HG03565 (cell line): ENCODE measurements around the gene KBTBD13.

Experiments used
- ATAC-seq: cut with Tn5 transposase; IDR thresholded peaks from one replicate; pipeline ENCODE4 v1.9.1; 2021; ENCODE audit warnings: mild to moderate bottlenecking, moderate library complexity; ENCODE audit not compliant: unreplicated experiment

KBTBD13 gene

DNA sequence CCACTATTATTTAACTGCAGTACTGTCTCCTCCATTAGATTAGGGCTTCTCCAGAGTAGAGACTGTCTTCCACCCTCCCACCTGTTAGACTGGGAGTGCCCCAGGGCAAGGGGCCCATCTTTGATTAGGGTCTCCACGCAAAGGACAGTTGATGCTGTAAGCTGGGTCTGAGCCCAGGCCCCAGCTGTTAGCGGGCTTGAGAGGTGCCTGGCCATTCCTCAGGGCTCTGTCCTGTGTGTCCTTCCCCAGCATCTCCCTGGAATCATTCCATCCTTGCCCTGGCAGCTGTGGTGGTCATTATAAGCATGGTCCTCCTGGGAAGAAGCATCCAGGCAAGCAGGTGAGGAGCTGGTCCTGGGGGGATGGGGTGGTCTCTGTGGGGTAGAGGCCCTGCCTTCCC, 25.3 kb upstream of the KBTBD13 start:
- no peak for ATAC-seq

DNA sequence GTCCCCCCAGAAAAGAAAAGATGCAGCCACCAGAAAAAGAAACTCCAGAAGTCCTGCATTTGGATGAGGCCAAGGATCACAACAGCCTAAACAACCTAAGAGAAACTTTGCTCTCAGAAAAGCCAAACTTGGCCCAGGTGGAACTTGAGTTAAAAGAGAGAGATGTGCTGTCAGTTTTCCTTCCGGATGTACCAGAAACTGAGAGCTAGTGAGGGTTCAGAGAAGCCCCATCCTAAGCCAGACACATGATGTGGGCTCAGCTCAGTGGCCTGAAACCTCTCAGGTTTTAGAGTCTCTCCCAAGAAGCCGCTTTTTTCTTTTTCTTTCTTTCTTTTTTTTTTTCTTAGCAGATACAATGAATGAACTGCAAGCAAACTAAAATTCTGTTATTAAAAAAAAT, 23.6 kb upstream of the KBTBD13 start:
- no peak for ATAC-seq

DNA sequence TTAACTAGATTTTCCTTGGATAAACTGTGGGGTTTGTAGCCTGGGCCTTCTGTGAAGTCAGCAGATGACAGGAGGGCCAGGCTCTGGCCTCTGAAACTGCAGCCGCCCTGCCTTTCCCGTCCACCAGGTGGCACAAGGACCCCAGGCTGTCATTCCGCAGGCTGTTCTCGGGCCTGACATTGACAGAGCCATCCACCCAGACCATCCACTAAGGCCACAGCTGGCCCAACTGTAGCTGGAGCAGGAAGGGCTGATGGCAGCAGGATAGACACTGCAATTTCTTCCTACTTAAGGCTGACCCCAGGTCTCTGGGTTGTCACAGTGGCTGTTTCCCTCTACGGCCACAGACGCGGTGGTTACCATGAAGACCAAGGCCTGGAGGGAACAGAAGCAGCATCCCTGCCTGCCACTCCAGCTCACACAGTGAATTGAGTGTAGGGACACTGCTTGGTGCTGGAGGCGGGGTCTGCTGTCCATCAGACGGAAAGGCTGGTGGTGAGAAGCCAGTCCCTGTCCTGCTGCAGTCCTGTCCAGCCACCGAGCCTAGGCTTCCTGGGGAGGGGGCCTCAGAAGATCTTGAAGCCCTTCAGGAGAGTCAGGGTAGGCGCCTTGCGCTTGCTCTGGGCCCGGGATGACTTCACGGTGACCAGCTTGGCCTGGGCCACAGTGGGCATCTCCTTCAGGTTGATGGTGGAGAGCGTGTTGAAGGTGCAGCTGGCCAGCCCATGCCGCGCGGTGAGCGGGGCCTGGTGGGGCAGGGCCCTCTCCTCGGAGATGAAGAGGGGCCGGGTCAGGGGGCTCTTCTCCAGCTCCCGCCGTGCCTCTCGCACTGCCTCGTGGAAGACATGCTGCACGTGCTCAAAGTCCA, 22.0 kb upstream of the KBTBD13 start:
- ATAC-seq = no peak

DNA sequence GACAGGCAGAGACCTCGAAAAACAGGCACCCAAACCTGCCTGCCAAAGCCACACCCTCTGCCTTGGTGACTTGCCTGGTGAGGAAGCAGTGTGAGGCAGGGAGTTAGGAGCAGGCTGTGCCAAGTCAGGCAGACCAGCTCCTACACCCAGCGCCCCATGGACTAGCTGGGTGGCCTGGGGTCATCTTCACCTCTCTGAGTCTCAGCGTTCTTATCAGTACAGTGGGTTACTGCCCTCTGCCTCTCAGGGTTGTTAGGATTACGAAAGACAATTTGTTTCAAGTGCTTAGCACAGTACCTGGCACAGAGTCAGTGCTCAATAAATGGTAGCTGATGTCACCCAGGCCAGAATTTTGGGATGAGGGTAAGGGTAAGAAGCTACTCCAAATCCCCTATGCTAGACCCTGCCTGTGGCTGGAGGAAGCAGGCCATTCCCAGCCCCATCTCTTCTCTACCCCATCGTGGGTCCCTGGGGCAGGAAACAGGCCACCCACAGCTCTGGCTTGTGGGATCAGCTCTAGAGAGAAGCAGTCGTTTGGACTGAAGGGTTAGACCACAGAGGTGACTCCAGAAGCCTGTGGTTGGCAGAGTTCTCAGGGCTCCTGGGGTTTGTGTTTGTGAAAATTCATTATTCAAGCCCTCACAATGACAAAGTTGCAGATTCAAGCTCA, 21.2 kb upstream of the KBTBD13 start:
- no peak for ATAC-seq

DNA sequence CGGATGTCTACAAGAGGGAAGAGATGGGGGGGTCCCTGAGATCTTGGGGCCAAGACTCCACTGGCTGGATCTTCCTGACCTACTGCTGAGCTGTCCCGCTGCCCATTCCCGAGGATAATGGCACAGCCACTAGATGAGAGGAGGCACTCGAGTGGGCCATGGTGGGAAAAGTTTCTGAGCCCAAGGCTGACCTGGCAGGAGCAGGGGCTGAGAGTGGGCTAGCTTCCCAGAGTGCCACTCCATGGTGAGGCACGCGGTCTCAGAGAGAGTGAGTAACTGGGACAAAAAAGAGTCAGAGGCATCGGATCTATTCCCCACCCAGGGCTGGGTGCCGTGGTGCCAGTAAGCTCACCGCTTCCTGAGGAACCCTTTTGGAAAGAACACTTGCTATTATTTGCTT, 20.4 kb upstream of the KBTBD13 start:
- no peak for ATAC-seq

DNA sequence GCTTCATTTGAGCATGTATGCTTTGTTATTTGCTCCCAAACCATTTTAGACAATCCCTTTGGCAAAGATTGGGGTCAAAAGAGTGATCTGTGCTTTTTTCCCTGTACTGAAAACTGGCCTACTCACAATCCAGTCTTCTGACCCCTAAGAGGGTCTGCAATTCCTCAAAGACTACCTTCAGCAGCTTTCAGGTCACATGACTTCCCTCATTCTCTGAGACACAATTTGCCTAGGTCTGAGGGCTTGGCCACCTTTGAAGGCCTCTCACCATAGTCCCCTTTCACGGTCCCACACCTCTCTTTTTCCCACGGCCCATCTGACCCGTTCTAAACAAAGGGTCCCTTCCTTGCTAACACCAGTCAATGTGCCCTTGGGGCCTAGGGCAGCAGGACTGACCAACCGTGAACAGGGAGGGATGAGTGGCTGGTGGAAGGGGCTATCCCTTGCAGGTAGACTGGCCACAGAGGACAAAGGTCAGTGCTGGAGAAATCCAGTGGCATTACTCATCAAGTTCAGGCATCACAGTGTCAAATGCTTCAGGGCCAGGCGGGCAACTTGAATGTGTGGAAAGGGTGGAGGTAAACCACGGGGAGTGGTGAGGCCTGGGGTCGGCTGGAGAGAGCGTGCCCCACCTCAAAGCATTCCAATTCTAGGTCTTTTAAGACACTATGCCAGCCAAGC, 19.5 kb upstream of the KBTBD13 start:
- no peak for ATAC-seq

DNA sequence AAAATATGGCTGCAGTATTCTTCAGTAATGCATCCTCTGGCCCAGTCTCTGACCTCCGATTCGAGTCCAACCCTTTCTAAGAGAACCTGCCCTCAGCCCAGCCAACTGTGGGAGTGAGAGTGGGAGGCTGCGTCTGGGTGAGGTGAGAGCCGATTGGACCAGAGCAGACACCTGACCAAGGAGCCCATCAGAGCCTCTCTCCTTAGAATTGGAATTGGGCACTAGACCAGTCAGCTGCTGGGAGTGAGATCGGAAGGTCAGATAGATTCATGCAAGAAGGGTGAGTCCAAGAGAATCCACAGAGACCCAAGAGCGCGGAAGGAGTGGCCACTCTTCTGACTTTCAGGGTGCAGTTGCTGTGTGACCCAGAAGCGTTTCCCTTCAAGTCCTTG, 19.0 kb upstream of the KBTBD13 start:
- ATAC-seq = no peak

DNA sequence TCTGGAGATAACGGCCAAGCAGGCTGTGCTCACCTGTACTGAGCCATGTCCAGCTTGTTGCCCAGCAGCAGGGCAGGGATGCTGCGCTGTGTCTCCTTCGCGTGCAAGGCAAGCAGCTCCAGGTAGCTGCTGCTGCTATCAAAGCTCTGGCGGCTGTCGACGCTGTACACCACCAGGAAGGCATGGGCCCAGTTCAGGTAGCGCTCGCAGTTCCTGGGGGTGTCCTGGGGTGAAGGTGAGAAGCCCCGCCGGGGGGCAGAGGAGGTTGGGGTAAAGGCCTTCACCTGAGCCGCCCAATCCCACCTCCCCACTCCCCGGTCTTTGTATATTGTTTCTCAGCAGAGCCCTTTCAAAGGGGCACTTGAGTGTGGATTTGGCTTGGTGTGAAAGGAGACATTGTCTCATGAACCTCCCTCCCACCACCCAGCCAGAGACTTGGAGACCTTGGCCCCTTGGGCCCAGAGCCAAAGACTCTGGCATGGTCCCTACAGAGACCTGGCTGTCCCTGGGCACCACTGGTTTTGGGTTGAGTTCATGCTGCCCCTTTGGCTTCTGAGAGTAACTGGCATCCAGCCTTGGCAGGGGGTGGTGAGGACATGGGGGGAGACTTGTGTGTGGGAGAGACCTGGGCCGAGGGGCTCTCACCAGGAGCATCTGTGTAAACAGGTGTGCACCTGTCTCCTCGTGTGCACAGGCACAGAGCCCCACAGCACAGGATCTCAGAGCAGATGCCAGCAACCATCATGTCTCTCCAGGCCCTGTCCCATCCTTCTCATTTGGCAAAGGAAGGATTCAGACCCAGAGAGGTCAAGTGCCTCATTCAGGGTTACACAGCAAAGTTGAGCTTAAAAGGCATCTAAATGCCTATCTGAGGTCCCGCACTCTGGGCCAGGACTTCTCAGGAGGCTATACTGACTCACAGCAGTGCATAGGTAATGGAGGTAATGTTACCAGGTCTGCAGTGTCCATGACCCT, 17.9 kb upstream of the KBTBD13 start:
- ATAC-seq = no peak

GRCh38 chr15:65059369-65059750, 17.2 kb upstream of the KBTBD13 start:
- no peak for ATAC-seq

GRCh38 chr15:65059931-65060596, 16.5 kb upstream of the KBTBD13 start:
- ATAC-seq = no peak

GRCh38 chr15:65060641-65061397, 15.7 kb upstream of the KBTBD13 start:
- ATAC-seq = no peak

GRCh38 chr15:65062061-65062460, 14.5 kb upstream of the KBTBD13 start:
- ATAC-seq = no peak

DNA sequence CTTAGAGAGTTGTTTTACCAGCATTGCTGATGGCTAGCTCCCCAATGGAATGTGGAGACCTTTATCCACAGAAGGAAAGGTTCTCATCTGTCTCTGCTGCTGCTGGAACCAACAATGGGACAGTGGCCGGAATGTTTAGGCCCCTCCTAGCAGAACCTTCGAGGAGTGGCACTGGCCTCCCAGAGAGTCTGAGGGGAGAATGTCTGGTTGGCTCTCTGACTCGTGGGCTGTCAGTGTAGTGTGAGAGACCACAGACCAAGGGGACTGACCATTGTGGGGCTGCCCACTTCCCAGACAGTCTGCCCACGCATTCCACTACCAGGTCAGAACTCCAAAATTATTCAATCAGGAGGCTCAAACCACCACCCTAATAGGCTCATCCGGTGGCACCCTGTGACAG, 13.8 kb upstream of the KBTBD13 start:
- ATAC-seq = no peak

GRCh38 chr15:65066001-65066634, 10.4 kb upstream of the KBTBD13 start:
- ATAC-seq = no peak

DNA sequence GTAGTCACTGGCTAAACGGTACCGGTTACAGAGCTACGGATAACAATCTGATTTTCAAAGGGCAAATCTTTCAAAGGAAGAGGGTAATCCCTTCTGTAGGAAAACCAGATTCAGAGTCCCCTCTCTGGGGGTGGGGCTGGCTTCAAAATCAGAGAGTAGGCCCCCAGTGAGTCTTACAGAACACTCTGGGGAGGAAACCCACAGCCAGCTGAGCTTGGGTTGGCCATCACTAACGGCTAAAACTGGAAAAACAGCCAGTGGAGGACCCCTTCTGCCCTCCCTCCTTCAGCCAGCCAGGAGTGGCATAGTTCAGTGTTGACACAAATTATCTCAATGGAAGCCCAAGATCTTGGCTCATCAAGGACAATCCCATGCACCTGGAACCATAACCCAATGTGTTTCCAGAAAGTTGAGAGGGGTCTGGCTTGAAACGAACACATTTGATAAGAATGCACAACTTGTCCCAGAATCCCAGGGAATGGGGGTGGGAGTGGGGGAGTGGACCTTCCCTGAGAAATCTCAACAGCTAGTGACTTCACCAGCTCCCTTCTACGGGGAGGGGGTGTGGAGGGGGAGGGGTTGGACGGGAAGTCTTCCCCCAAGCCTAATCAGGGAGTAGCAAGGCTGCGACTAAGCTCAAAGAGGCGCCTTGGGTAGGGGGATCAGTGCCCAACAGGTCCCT, 9.8 kb upstream of the KBTBD13 start:
- no peak for ATAC-seq

- no peak for ATAC-seq
These were observed 9.3 kb upstream of the KBTBD13 start for GRCh38 chr15:65067317-65067644.

GRCh38 chr15:65067645-65068402, 8.7 kb upstream of the KBTBD13 start, which contains the start of gene RASL12:
Gene RASL12, minus strand, starts transcription at chr15:65067991. Its CDS starts 156 bp downstream, at chr15:65067835.
- ATAC-seq = no peak

GRCh38 chr15:65068403-65068788, 8.2 kb upstream of the KBTBD13 start:
- no peak for ATAC-seq
